ENCODE measurements around the gene PHLPP1.
A peak's percentile ranks its signal among the peaks of the same experiment; 100 is the strongest.
"Not testable (repeated sequence)": the region's sequence is repeated elsewhere in the genome, so short reads cannot be mapped to it uniquely, and the experiment has no call there.

PHLPP1 gene

DNA sequence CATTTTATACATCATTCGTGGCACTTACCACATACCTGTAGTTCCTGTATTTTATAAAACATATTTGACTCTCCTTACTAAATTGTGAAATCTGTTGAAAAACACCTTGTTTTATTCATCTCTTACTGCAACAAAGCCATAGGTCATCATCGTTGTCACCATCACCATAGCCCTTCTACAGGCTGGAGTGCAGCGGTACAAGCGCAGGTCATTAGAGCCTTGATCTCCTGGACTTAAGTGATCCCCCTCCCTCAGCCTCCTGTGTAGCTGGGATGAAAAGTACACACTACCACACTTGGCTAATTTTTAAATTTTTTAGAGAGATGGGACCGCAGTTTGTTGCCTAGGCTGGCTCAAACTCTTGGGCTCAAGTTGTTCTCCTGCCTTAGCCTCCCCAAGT, 184.2 kb downstream of the PHLPP1 start:
- DNase-seq = no peak

DNA sequence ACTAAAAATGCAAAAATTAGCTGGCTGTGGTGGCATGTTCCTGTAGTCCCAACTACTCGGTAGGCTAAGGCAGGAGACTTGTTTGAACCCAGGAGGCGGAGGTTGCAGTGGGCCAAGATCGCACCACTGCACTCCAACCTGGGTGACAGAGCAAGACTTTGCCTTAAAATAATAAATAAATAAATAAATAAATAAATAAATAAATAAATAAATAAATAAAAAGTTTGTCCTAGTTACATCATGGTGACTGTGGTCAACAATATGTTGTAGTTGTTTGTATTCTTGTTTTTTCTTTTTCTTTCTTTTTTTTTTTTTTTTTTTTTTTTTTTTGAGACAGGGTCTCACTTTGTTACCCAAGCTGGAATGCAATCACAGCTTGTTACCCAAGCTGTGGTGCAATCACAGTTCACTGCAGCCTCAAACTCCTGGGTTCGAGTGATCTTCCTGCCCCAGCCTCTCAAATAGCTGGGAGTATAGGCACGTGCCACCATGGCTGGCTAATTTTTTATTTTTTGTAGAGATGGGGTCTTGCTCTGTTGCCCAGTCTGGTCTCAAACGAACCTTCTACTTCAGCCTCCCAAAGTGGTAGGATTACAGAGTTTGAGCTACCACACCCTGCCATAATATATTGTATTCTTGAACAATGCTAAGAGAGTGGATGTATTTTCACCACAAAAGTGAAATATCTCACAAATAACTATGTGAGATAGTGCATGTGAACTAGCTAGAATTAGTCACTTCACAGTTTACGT, 185.0 kb downstream of the PHLPP1 start:
- DNase-seq = no peak

DNA sequence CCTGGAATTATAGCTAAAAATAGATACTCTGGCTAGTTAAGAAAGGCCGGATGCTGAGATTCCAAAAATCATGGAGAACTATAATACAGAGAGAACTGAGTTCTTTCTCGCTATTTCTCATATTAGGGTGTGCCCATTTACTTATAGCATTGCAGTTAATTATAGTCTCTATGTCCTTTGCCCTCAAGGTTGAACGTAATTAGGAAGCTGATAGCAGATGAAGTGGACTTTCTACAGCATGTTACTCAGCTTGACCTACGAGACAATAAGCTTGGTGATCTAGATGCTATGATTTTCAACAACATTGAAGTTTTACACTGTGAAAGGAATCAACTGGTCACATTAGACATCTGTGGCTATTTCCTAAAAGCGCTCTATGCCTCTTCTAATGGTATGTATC, 187.4 kb downstream of the PHLPP1 start:
- DNase-seq = no peak

DNA sequence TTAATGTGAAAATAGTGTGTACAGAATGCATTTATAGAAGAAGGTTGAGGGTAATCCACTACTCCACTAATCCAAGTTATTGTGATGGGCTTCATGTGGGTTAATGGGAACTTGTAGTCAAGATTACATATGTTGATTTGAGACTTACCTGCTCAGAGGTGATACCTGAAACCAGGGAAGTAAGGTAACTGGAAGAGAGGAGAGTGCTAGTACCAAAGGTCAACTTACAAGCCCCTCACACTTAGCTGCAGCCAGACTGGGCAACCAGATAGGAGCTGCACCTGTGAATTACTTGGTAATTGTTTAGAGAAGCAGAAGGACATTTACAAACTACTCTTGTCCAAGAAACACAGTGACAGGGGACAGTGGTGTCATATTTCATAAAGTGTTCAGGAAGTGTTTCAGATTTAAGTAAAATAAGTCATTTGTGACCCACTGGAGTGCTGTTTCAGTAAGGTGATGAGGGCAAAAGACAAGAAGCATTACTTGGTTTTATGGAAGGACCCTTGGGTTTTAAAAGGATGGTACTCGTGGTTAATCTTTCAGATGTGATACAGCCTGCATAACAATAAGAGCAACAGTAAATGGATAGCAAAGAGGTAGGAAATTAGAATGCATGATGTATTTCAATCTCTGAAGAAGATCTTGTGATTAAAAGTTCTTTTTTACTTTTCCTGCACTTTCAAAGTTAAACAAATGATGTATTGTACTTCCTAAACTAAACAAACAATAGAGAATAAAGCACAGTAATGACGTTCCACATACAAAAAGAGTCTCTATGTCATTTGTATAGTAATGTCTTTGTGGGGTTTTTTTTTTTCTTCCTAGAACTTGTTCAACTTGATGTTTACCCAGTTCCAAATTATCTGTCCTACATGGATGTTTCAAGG, 189.3 kb downstream of the PHLPP1 start:
- no peak for DNase-seq

DNA sequence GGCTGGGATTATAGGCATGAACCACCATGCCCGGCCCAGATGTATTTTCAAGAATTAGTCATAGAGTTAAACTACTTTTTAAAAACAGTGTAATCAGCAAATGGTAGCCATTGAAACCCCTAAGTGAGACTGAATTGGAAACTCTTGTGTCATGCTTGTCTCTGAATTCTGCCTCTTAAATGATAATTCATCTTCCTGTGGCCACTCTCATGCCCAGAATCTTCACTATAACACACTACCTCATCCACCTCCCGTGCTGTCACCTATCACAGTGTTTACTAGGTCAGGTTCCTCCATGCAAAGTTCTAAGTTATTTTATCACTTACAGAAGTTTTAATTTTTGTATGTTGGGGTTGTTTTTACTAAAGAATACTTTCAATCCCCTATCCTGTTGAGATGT, 197.5 kb downstream of the PHLPP1 start:
- DNase-seq = no peak

DNA sequence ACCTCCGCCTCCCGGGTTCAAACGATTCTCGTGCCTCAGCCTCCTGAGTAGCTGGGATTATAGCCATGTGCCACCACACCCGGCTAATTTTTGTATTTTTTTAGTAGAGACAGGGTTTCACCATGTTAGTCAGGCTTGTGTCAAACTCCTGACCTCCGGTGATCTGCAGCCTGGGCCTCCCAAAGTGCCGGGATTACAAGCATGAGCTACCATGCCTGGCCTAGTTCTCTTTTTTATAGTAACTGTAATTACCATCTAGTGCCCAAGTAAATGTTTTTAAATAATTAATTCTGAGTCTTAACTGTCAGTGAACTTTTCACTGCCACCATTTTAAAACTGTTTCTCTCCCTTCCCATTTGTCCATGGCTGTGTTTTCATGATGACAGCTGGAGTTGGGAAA, 198.5 kb downstream of the PHLPP1 start:
- DNase-seq = not testable (repeated sequence)

DNA sequence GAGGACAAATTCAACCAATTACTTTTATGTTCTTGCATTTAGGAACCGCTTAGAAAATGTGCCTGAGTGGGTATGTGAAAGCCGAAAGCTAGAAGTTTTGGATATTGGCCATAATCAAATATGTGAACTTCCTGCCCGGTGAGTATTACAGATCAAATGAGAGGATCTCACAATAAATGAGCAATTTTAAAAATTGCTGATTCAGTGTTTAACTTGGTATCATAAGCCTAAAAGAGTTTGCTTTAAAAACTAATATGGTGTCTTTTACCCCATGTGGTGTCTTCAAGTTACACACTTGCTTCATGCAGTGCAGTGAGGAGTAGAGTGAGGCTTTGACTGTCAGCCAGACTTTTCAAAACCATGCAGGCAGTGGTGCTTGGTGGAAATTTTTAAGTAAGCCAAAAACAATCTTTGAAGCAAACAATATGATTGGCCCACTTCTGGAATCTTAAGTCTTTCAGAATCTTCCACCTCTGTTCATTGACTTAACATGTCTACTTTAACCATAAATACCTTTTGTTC, 199.6 kb downstream of the PHLPP1 start:
- DNase-seq = no peak

DNA sequence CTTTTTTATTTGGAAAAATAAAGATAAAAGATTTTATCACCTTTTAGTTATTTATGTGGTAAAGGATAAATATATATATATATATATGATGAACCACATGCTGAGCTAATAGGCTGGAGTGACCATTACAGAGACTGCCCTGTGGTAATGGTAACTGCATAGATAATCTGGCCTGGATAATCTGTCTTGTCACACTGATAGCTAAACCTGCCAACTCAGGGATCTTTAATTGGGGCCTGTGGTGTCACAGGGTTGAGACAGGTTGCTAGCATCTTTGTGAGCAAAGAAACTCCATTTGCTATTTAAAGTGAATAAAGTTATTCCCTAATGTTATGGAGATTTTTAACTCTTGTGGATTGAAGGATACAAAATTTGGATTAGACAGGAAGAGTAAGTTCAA, 203.0 kb downstream of the PHLPP1 start:
- DNase-seq = no peak

DNA sequence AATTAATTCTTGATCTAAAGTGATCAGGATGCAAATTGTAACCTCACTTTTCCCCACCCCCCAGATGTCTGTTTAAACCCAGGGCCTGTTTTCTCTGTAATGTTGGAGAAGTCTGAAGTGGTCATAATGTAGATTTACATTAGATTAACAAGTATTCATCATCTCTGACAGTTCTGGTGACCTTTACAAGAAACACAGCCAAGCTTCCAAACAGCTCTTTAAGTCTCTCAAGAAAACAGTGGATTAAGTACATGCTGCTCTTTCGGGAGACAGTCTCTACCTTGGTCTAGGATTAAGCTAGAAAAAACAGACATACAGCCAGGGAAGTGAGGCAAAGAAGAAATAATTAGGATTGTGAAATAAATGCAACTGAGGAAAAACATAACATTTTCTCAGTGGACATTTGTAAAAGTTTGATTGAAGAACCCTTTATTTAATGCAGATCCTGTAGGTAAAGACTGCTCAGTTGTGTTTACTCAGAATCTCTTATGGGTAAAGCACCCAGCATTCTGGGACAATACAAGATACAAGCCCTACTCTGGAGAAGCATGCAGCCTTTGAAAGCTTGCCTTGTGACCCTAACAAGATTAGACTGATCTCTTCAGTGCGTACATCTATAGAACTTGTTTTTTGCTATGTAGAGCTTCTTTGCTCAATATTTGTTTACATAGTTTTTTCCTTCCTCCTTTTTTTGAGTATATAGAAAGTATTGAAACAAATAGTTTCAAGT, 203.9 kb downstream of the PHLPP1 start:
- DNase-seq = no peak

DNA sequence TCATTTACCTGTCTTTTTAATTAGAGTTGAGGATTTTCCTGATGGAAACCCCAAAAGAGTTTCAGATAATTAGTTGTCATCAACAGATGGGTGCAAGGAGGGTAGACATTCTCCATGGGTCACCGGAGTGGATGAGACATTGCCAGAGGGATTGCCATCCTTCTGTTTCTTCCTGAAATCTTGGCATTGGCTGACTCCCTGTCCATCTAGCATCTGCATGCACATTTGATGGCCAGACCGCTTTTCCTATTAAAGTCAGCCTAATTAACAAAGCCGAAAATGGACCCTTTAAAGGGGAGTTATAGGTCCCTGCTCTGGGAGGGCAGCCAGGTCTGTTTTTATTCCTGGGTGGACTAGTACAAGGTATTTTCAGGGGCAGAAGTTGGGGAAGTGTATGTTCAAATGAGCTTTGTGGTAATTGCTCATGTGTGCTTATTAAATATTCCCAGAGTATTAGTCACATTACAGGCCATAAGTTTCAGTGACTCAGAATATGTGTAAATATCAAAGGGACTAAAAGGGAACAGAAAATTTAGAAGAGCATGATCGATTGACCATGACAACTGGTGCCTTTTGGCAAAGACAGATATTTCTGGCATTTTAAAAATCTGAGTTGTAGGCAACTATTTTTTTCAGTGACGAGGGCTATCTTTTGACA, 209.8 kb downstream of the PHLPP1 start:
- DNase-seq = no peak

DNA sequence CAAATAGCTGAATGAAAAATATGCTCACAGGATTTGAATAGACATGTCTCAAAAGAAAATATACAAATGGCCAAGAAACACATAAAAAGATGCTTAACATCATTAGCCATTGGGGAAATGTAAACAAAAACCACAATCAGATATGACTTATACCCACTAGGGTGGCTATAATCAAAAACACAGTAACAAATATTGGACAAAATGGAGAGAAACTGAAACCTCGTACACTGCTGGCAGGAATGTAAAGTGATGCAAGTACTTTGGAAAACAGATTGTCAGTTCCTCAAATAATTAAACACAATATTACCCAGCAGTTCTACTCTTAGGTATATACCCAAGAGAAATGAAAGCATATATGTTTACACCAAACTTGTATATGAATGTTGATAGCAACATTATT, 213.0 kb downstream of the PHLPP1 start:
- DNase-seq = no peak

DNA sequence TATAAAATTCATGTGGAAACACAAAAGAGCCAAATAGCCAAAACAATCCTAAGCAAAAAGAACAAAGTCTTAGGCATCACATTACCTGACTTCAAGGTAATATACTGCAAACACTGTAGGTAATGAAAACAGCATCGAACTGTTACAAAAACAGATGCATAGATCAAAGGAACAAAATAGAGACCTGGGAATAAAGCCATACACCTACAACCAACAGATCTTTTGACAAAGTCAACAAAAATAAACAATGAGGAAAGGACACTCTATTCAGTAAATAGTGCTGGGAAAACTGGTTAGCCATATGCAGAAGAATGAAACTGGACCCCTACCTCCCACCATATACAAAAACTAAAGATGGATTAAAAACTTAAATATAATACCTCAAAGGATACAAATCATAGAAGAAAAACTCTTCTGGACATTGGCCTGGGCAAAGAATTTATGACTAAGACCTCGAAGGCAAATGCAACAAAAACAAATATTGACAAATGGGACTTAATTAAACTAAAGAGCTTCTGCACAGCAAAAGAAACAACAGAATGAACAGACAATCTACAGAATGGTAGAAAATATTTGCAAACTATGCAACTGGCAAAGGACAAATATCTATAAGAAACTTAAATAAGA, 218.0 kb downstream of the PHLPP1 start:
- DNase-seq = no peak

DNA sequence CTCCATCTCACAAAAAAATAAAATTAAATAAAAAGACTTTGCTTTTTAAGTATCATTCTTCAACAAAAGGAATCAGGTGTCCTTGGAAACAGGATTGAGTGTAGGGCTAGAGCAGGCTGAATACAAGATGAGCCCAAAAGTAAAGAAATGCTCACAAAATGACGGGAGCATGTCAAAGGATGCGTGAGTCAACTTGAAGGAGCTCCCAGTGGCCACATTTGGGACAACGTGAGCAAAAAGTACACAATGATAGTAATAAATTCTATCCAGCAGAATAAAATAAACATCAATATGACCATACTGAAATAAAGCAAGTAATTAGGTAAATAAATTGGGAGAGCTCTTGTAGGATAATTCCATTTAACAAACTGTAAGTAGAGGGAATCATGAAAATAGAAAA, 220.7 kb downstream of the PHLPP1 start:
- DNase-seq = no peak

DNA sequence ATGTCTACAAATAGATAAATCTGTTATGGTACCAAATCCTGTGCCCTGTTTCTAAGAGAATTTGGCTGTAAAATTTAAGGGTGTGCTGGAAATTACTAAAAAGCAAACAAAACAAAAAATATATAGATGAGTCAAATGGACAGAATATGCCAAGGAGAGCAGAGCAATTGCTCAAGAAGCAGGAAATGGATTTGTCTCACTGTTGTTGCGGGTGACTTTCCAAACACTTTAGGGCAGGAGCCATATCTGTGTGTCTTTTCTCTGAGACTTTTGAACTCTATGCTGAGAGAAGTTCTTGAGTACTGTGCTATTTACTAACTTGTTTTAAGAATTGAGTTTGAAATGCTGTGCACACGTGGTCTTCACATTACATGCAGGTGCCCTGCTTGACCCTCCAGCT, 221.7 kb downstream of the PHLPP1 start:
- DNase-seq = peak; percentile 7

DNA sequence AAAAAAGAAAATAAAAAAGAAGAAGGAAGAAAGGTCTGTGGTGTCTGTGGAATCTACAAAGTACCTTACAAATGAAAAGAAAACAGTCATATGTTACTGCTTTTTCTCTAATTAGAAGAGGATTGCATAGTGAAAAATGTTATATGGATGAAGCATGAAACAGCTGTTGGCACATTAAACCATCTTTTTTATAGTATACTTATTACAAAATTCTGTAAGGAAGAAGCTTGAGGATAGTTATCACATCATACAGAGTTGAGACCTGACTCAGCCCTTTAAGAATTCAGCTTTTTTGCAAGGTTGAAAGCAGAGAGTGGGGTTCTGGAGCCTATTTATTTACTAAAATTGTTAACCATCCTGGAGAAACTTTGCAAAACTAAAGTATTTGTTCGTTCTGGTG, 222.7 kb downstream of the PHLPP1 start:
- no peak for DNase-seq

DNA sequence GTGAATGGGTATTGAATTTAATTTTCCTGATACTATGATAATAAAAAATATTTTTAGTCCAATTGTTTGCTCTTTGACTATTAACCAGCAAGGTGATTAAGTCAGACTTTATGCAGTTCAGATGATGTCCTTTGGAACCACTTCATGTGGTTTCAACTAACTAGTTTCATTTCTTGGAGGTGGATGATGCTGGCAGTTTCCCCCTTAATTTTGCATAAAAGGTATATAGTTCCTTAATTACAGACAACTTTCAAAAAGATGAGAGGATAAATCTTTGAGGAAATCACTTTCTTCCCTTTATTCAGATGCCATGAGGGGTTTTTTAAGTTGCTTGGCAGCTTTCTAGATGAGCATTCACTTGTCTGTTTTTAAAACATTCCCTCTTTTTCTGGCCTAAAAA, 223.1 kb downstream of the PHLPP1 start:
- DNase-seq = no peak

DNA sequence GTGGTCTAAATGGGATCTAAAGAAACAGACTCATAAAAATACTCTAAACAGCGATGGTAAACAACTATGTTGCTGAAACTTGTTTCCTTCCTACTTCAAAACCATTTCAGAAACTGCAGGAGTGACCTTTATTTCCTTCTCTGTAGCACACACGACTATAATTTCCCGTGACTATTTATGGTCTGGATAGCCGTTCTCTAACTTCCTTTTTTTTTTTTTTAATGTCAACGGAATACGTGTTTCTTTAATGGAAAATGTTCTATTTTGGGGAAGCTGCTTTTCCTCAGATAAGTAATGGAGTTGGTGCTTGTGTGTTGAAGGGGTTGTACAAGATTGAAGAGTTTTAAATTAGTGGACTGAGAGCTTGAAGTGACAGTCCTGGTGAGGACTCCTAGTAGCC, 224.1 kb downstream of the PHLPP1 start:
- DNase-seq = peak; percentile 30

DNA sequence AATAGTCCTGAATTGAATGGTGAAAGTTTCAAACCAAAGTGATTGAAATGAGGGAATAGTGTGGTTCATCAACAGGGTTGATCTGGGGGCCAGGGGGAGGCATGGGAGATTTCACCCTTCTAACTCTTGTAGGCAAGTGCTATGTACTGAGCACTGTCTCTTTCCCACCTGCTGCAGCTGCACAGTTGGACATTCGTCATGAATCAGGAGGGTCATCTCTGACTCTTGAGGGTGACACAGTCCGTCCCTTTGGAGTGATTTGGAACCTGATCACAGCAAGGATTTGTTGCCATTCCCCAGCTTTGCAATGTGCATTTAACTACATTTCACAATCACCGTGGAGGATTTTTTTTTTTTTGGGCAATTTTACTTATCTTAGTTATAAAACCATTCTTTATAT, 224.6 kb downstream of the PHLPP1 start:
- DNase-seq = no peak

DNA sequence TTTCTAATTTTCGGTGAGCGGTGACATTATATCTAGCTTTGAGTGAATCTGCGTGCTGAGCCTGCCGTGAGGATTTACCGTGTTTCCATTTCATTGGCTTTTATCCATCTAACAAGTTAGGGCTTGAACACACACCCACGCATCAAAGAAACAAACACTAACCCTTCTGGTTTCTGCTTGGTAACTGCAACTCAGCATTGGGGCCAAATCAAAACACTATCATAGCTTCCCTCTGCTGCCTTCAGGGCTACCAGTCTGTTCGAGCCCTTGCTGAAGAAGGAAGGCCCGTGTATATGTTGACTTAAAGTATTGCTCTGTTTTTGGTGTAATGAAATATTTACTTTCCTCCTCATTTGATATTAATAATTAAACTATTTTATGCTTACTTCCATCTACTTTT, 227.2 kb downstream of the PHLPP1 start:
- no peak for DNase-seq

DNA sequence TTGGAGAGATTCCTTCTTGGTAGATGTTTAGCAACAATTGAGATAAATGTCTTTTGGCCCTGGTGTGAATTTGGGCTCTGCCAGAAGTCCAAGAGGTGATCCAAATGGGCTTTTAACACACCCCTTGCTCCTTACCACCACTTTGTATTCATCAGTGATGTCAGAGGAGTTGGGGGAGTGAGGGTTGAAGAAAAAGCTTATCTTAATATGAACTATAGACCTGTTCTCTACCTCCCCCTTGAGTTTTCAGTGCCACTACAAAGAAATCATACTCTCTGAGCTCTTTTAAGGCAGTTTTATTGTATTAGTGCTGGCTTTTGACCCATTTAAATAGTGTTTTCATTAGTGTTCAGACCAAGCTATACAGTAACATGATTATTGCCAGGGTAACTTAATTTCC, 229.1 kb downstream of the PHLPP1 start:
- DNase-seq = no peak

DNA sequence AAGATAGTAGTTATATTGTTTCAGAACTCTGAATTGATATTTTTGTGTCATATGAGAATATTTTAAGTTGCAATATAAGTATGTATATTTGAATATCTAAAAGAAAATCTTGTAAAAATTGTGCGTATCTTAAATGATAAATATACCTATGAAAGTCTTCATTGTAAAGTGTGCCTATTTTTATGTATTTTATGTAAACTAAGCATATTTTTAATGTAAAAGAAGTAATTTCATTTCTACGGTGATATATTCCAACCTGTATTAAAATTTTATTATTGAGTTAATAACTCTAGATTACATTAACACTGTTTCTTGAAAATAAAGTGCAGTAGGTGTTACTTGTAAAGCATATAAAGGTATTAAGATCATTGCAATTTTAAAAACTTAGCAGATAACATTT, 233.4 kb downstream of the PHLPP1 start:
- no peak for DNase-seq

DNA sequence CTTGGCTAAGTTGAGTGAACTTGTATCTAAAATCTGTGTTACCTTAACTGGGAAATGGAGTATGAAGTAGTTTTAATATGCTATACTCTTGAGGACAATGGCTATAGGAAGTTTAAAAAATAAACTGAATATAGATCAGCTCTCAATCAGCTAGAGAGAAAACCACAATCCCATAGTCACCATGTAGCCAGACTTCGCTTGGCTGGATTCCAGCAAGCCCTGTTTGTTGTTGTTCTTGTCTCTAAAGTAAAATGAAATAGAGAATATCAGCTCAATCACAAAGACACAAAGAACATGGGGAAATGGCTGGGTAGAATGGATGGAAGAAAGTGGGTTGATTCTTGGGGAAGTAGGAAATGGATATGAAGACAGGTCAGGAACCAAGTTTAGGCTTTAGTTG, 234.9 kb downstream of the PHLPP1 start:
- no peak for DNase-seq
